GM21528 (cell line): ENCODE data around the gene CACNB4.
"Not testable (repeated sequence)": the region's sequence is repeated elsewhere in the genome, so short reads cannot be mapped to it uniquely, and the experiment has no call there.

Experiments used
- ATAC-seq: cut with Tn5 transposase; IDR thresholded peaks from one replicate; pipeline ENCODE4 v1.9.1; 2021; ENCODE audit warnings: mild to moderate bottlenecking, moderate library complexity; ENCODE audit not compliant: unreplicated experiment, low FRiP score

CACNB4 gene

DNA sequence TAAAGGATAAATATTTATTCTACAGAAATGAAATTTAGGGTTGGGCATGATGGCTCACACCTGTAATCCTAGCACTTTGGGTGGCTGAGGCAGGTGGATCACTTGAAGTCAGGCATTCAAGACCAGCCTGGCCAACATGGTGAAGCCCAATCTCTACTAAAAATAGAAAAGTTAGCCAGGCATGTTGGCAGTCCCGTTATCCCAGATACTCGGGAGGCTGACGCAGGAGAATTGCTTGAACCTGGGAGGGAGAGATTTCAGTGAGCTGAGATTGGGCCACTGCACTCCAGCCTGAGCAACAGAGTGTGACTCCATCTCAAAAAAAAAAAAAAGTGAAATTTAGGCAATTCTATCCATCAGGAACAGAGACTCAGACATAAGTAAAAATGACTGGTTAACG, 8.1 kb downstream of the CACNB4 start:
- not testable (repeated sequence) for ATAC-seq

DNA sequence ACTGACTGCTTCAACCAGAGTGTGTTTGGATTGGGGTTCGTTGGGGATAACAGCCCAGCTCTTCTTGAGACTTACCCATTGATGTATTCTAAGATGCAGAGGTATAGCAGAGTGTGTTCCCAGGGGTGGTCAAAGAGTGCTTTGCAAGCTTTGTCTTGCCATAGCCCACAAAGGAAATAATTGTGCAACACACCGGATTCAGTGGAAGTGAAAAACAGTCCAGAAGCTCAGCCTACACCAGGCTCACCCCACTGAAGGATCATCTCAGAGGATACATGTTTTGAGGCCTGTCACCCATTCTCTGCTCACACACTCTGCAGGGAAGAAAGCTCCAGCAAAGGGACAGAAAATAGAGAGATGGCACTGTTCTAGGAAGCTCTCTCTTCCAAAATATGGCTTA, 9.6 kb downstream of the CACNB4 start:
- ATAC-seq: no peak

DNA sequence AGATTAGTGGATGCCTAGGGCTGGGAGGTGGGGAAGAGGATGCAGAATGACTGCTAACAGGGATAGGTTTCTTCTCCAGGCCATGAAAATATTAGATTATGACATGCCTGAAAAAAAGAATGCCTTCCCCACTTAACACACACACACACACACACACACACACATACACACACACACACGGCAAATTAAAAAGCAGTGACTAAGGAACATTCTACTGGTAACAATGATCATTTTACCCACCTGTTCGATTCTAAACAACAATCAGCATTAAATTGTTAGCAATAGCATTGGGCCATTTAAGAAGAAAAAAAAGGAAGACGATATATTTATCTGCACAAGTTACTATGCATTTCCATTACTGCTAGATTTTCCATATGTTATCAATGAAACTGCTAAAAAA, 10.8 kb downstream of the CACNB4 start:
- ATAC-seq: no peak

DNA sequence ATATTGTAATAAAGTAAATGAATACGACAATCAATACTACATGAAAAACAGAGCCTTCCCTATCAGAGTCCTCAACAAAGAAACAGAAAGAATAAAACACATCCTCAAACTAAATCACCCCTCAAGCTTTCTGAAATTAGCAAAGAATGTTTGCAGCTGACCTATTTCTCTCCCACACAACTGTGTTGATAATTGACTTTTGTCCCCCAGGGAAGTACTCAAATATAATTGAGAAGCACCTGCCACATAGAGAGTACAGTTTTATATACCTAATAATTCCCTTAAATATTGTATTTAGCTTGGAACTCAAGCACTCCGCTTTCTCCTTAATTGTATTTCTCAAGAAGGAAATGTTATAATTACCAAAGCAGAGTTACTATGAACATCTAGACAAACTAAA, 12.6 kb downstream of the CACNB4 start:
- ATAC-seq: no peak

DNA sequence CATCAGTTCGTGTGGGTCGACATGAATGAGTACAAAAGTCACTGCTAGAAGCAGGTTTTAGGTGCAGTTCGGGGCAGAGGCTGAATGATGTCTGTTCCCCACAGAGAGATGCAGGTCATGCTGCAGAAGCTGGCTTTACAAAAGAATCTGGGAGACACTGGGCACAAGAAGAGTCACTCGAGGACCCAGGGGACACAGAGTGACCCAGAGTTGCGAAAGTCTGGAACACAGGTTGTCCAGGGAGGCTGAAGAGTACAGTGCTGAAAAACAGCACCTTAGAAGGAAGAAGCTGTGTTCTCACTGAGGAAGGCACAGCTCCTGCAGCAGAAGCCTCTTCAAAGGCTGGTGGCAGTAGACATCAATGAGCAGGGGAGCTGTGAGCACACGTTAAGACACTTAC, 14.8 kb downstream of the CACNB4 start:
- no peak for ATAC-seq

- no peak for ATAC-seq
These were observed 15.5 kb downstream of the CACNB4 start for GRCh38 chr2:152083202-152083875.

DNA sequence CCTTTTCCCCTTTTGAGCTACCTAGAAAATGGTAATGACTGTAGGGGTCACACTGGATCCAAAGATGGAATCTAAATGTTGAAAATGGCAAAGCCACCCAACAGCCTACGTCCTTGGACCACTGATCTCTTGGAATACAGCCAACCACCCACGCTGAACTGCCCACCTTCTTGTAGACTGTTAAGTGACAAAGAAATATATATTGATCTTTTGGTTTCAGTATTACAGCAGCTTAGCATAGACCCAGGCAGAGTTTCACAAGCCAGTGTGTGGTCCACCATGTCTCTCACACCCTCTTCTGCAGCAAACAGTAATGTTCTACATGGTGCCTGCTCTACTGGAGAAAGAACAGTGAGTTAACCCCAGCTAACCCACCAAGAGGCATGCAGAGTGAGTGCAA, 20.2 kb downstream of the CACNB4 start:
- ATAC-seq: no peak

DNA sequence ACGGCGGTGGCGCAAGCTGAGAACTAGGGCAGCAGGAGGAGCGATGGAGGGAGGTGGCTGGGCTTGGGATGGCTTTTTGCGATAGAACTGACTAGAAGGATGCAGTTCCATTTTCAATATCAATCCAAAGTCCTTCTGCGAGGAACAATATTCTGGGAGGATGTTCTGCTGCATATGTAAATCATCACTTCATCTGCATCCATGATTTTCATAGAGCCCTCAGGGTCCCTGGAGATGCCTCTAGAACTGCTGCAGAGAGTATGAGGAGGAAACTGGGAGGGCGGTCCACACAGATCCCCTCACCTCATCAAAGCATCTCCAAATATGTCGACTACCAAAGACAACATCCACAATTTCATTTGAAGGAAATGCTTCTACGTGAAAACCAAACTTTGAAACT, 20.8 kb downstream of the CACNB4 start:
- no peak for ATAC-seq

DNA sequence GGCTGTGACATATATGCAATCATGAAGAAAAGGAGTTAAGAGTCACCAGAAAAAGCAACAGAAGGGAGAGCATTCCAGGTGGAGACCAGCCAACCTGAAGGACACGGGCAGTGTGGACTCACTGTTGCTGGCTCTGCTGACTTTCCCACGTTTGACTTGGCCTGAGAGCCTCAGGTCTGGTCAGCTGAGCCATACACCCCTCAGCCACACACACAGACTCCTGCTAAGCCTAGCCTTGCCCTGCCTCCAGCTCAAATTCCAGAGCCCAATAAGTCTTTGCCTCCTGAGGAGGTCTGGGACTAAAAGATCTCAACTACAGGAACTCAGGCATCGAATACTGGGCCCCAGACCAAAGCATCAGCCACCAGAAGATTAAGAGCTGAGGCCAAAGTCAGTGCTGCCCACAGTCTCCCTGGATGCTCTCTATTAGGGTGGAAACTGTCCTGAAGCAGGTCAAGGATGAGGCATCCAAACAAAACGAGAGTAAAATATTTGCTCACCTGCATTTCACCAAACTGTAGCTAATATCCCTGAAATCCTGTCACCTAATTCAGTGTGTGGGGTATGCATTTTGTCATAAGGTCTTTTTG, 23.3 kb downstream of the CACNB4 start:
- ATAC-seq: no peak

- ATAC-seq: no peak
These were observed 26.8 kb downstream of the CACNB4 start for GRCh38 chr2:152072011-152072410.

GRCh38 chr2:152071518-152071917, 27.3 kb downstream of the CACNB4 start:
- no peak for ATAC-seq

GRCh38 chr2:152071092-152071491, 27.8 kb downstream of the CACNB4 start:
- ATAC-seq: no peak

GRCh38 chr2:152068226-152068625, 30.6 kb downstream of the CACNB4 start:
- no peak for ATAC-seq

DNA sequence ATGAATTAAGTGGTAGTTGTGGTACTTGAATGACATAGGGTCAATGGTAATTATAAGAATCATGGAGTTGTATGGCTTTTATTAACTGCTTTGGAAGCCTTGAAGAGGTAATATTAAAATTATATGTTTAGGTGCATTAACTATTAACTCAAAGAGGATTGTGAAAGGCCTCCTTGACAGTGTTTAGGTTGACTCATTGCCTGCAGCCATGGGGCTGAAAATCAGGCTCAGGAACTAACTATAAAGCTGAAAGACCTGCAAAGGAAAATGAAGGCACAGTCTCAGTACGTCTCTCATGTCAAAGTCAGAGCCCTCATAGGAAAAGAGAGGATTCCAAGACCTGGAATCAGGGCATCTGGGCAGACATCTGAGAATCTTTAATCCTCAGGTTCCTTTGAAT, 31.0 kb downstream of the CACNB4 start:
- ATAC-seq: no peak

- ATAC-seq: no peak
These were observed 32.9 kb downstream of the CACNB4 start for GRCh38 chr2:152065945-152066344.

- no peak for ATAC-seq
These were observed 34.8 kb downstream of the CACNB4 start for GRCh38 chr2:152064001-152064400.

GRCh38 chr2:152063325-152063924, 35.4 kb downstream of the CACNB4 start:
- ATAC-seq: no peak

- no peak for ATAC-seq
These were observed 36.4 kb downstream of the CACNB4 start for GRCh38 chr2:152062125-152063091.

GRCh38 chr2:152061383-152061782, 37.5 kb downstream of the CACNB4 start:
- ATAC-seq: no peak

DNA sequence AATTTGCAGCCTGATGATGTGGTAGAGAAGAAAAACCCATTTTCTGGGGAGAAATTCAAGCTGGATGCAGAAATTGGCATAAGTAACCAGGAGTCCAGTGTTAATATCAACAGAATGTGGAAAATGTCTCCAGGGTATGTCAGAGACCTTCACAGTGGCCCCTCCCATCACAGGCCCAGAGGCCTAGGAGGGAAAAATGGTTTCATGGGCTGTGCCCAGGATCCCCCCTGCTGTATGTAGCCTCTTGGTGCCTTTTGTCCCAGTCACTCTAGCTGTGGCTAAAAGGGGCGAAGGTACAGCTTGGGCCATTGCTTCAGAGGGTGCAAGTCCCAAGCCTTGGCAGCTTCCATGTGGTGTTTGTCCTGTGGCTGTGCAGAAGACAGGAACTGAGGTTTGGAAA, 40.2 kb downstream of the CACNB4 start:
- ATAC-seq: no peak

DNA sequence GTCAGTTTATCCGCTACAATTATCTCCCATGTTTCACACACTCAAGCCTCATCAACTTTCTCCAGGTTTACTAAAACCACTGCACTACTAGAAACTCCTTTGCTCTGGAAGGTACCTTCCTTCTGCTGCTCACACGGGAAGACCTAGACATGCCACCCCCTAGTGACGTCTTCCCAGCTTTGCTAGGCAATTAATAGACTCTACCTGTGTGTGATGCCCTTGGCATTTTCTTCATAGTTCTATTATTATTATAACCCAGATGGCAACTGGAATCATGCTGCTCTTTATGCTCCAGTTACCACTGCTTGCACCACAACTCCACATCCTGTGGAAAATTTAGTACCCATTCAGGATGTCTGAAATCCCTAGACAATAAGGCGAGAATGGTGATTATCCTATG, 42.4 kb downstream of the CACNB4 start:
- no peak for ATAC-seq
